Measurements from ENCODE around the gene PEX11B.

Gene PEX11B

GRCh38 chr1:145886816-145887215, 31.7 kb downstream of the PEX11B start:
- H2BK12ac ChIP-seq (ENCODE audit: low read length), result no peak overlapping the region

DNA sequence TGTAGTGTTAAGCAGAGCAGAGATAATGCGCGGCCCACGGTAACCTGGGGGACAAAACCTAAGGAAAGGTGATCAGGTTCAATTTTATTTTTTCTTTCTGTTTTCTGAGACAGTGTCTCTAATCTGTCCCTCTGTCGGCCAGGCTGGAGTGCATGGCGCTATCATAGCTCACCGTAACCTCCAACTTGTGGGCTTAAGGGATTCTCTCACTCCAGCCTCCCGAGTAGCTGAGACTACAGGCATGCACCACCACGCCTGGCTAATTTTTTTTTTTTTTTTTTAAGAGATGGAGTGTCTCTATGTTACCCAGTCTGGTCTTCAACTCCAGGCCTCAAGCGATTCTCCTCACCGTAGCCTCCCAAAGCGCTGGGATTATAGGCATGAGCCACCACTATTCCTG, 32.1 kb downstream of the PEX11B start:
- Histone ChIP-seq H3K27me3 (ENCODE audit: control insufficient read depth in 3 of 3, insufficient read depth in 3 of 3, low read depth in 1 of 3, low read length in 3 of 3) (peaks cover 0 to 41% (median 19%) of the 10 kb centered on the region in 3 experiments), H3K36me3 (replicated peaks in 1 of 2; ENCODE audit: control insufficient read depth in 2 of 2, insufficient read depth in 2 of 2, low read length in 2 of 2) (no peaks in the 10 kb centered on the region), H2BK12ac (ENCODE audit: low read length) (no peak overlapping the region), H3K27ac (replicated peaks; ENCODE audit: low read length) (no peak overlapping the region), H3K9me3 (replicated peaks in 1 of 2; ENCODE audit: control insufficient read depth in 2 of 2, insufficient read depth in 1 of 2, low read depth in 1 of 2, low read length in 2 of 2) (no peaks in the 10 kb centered on the region), H2BK5ac (ENCODE audit: low read length) (no peak overlapping the region), H2AK5ac (ENCODE audit: low read depth, low read length) (no peak overlapping the region), H3K18ac (ENCODE audit: low read length) (no peak overlapping the region), H3K4me1 (ENCODE audit: control insufficient read depth in 2 of 2, insufficient read depth in 1 of 2, low read depth in 1 of 2, low read length in 2 of 2) (peaks cover 0 to 4% of the 10 kb centered on the region in 2 donors), H2BK120ac (ENCODE audit: low read depth, low read length) (no peak overlapping the region), H4K91ac (ENCODE audit: low read depth, low read length, poor library complexity) (no peak overlapping the region), H3K4me3 (ENCODE audit: low read length in 2 of 2) (peak overlapping the region in 1 of 2 donors; percentile 57), H3K14ac (ENCODE audit: low read length) (no peak overlapping the region), H3K4me2 (ENCODE audit: insufficient read depth, low read length, poor library complexity, severe bottlenecking) (peak overlapping the region; percentile 46), H3K79me1 (ENCODE audit: low read depth, low read length) (no peaks in the 10 kb centered on the region), H3K9ac (ENCODE audit: low read depth, low read length, poor library complexity) (no peak overlapping the region), H4K8ac (ENCODE audit: low read depth, low read length) (no peak overlapping the region), H3K23ac (ENCODE audit: low read depth, low read length, poor library complexity) (no peak overlapping the region), H2AFZ (ENCODE audit: low read length) (peak overlapping the region; percentile 99), H2BK15ac (ENCODE audit: low read length) (no peak overlapping the region), H3K4ac (ENCODE audit: low read length) (no peak overlapping the region)
- DNase-seq (ENCODE audit: low spot score), result no peak
- no CpG with 5 or more reads among the region's 11 CpGs for WGBS, 2 donors (ENCODE audit: extremely low coverage in 2 of 2, insufficient read length in 2 of 2, insufficient replicate concordance in 1 of 2)

More at GRCh38 chr1:145886816-145887215, 31.7 kb downstream of the PEX11B start:
- no peaks in the 10 kb centered on the region for H3K79me1 ChIP-seq (ENCODE audit: low read depth, low read length)
- H4K91ac ChIP-seq (ENCODE audit: low read depth, low read length, poor library complexity), result no peak overlapping the region
- peaks cover 0 to 38% (median 19%) of the 10 kb centered on the region in 3 experiments for H3K27me3 ChIP-seq (ENCODE audit: control insufficient read depth in 3 of 3, insufficient read depth in 3 of 3, low read depth in 1 of 3, low read length in 3 of 3)
- DNase-seq (ENCODE audit: low spot score), result no peak
- H2BK5ac ChIP-seq (ENCODE audit: low read length), result no peak overlapping the region
- H2AK5ac ChIP-seq (ENCODE audit: low read depth, low read length), result no peak overlapping the region
- no peak overlapping the region for H4K8ac ChIP-seq (ENCODE audit: low read depth, low read length)
- H3K27ac ChIP-seq (replicated peaks; ENCODE audit: low read length), result no peak overlapping the region
- H3K4ac ChIP-seq (ENCODE audit: low read length), result no peak overlapping the region
- H2BK15ac ChIP-seq (ENCODE audit: low read length), result no peak overlapping the region
- no peak overlapping the region for H2AFZ ChIP-seq (ENCODE audit: low read length)
- no peak overlapping the region for H3K9ac ChIP-seq (ENCODE audit: low read depth, low read length, poor library complexity)
- H3K4me3 ChIP-seq (ENCODE audit: low read length in 2 of 2), result no peak overlapping the region
- H3K4me2 ChIP-seq (ENCODE audit: insufficient read depth, low read length, poor library complexity, severe bottlenecking), result no peak overlapping the region
- H2BK120ac ChIP-seq (ENCODE audit: low read depth, low read length), result no peak overlapping the region
- H3K9me3 ChIP-seq (replicated peaks in 1 of 2; ENCODE audit: control insufficient read depth in 2 of 2, insufficient read depth in 1 of 2, low read depth in 1 of 2, low read length in 2 of 2), result no peaks in the 10 kb centered on the region
- no peak overlapping the region for H3K14ac ChIP-seq (ENCODE audit: low read length)
- no peak overlapping the region for H3K18ac ChIP-seq (ENCODE audit: low read length)
- H3K23ac ChIP-seq (ENCODE audit: low read depth, low read length, poor library complexity), result no peak overlapping the region
- no peaks in the 10 kb centered on the region for H3K36me3 ChIP-seq (replicated peaks in 1 of 2; ENCODE audit: control insufficient read depth in 2 of 2, insufficient read depth in 2 of 2, low read length in 2 of 2)
- WGBS, 2 donors (ENCODE audit: extremely low coverage in 2 of 2, insufficient read length in 2 of 2, insufficient replicate concordance in 1 of 2), result no CpG with 5 or more reads among the region's 8 CpGs
- peaks cover 0 to 4% of the 10 kb centered on the region in 2 donors for H3K4me1 ChIP-seq (ENCODE audit: control insufficient read depth in 2 of 2, insufficient read depth in 1 of 2, low read depth in 1 of 2, low read length in 2 of 2)

DNA sequence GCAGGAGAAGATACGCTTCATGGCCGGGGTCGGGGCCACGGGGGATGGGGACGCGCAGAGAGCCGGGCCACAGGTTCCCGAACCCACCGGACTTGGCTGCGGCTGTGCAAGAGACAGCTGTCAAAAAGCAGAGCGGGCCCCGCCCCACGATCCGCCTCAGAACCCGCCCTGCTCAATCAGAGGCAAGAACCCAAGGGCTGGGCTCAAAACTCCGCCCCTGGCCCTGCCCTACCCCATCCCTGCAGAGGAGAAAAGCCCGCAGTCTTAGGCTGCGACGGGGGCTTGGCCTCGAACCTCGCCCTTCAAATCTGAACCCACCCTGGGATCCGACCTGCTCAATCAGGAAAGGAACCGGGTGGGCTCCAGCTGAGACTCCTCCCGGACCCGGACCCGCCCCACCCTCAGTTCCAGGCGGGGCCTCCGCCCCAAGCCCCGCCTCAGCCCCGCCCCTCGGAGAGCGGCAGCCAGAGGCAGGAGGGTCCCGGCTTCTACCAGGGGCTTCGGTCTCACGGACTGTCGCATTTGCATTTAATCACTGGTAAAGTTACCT, 32.7 kb downstream of the PEX11B start, which contains the start of gene ANKRD35:
Gene ANKRD35, minus strand, starts transcription at position 129 of the 550 bp plus-strand sequence. Its CDS starts 108 bp downstream, at position 21.
- no peak within 1 kb of the TSS for H4K8ac ChIP-seq (ENCODE audit: low read depth, low read length)
- H3K27ac ChIP-seq (replicated peaks; ENCODE audit: low read length), result no peak within 1 kb of the TSS
- H4K91ac ChIP-seq (ENCODE audit: low read depth, low read length, poor library complexity), result no peak within 1 kb of the TSS
- peak within 1 kb of the TSS; percentile 57 to 83 for H3K4me3 ChIP-seq (ENCODE audit: low read length in 2 of 2)
- peak within 1 kb of the TSS; percentile 20 for H3K18ac ChIP-seq (ENCODE audit: low read length)
- H3K9ac ChIP-seq (ENCODE audit: low read depth, low read length, poor library complexity), result no peak within 1 kb of the TSS
- peak; percentile 75 for DNase-seq (ENCODE audit: low spot score)
- H2AFZ ChIP-seq (ENCODE audit: low read length), result peak within 1 kb of the TSS; percentile 99
- peaks cover 0 to 2% of the 10 kb centered on the region in 2 donors for H3K4me1 ChIP-seq (ENCODE audit: control insufficient read depth in 2 of 2, insufficient read depth in 1 of 2, low read depth in 1 of 2, low read length in 2 of 2)
- no peak within 1 kb of the TSS for H3K14ac ChIP-seq (ENCODE audit: low read length)
- H3K79me1 ChIP-seq (ENCODE audit: low read depth, low read length), result no peaks in the 10 kb centered on the region
- H2BK5ac ChIP-seq (ENCODE audit: low read length), result no peak within 1 kb of the TSS
- no peaks in the 10 kb centered on the region for H3K9me3 ChIP-seq (replicated peaks in 1 of 2; ENCODE audit: control insufficient read depth in 2 of 2, insufficient read depth in 1 of 2, low read depth in 1 of 2, low read length in 2 of 2)
- H2AK5ac ChIP-seq (ENCODE audit: low read depth, low read length), result no peak within 1 kb of the TSS
- no peak within 1 kb of the TSS for H3K4ac ChIP-seq (ENCODE audit: low read length)
- H3K27me3 ChIP-seq (ENCODE audit: control insufficient read depth in 3 of 3, insufficient read depth in 3 of 3, low read depth in 1 of 3, low read length in 3 of 3), result peaks cover 0 to 44% (median 19%) of the 10 kb centered on the region in 3 experiments
- no peak within 1 kb of the TSS for H2BK120ac ChIP-seq (ENCODE audit: low read depth, low read length)
- no peak within 1 kb of the TSS for H2BK15ac ChIP-seq (ENCODE audit: low read length)
- no peak within 1 kb of the TSS for H2BK12ac ChIP-seq (ENCODE audit: low read length)
- H3K36me3 ChIP-seq (replicated peaks in 1 of 2; ENCODE audit: control insufficient read depth in 2 of 2, insufficient read depth in 2 of 2, low read length in 2 of 2), result no peaks in the 10 kb centered on the region
- no peak within 1 kb of the TSS for H3K23ac ChIP-seq (ENCODE audit: low read depth, low read length, poor library complexity)
- no CpG with 5 or more reads among the region's 36 CpGs for WGBS, 2 donors (ENCODE audit: extremely low coverage in 2 of 2, insufficient read length in 2 of 2, insufficient replicate concordance in 1 of 2)
- peak within 1 kb of the TSS; percentile 46 for H3K4me2 ChIP-seq (ENCODE audit: insufficient read depth, low read length, poor library complexity, severe bottlenecking)

DNA sequence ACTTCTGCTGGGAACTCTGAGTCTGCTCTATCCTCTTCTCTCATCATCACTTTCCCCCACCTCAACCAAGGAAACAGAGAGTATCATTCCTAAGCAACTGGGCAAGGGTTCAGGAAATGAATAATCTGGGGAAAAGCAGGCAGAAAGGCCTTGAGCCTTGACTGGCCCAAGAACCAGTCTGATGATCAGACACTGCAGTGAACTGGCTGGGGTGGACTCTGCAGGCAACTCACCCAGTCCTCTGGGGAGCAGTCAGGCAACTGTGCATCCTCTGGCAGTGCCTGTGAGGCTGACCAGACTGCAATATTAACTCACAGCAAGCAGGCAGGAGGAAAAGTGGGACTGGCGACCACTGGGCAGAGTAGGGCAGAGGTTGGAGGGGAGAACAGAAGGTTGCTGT, 33.8 kb downstream of the PEX11B start:
- H2AK5ac ChIP-seq (ENCODE audit: low read depth, low read length), result no peak overlapping the region
- H3K9me3 ChIP-seq (replicated peaks in 1 of 2; ENCODE audit: control insufficient read depth in 2 of 2, insufficient read depth in 1 of 2, low read depth in 1 of 2, low read length in 2 of 2), result no peaks in the 10 kb centered on the region
- H2BK12ac ChIP-seq (ENCODE audit: low read length), result no peak overlapping the region
- no peak overlapping the region for H2BK120ac ChIP-seq (ENCODE audit: low read depth, low read length)
- DNase-seq (ENCODE audit: low spot score), result no peak
- H3K9ac ChIP-seq (ENCODE audit: low read depth, low read length, poor library complexity), result no peak overlapping the region
- no peak overlapping the region for H3K4ac ChIP-seq (ENCODE audit: low read length)
- peaks cover 3 to 4% of the 10 kb centered on the region in 2 donors for H3K4me1 ChIP-seq (ENCODE audit: control insufficient read depth in 2 of 2, insufficient read depth in 1 of 2, low read depth in 1 of 2, low read length in 2 of 2)
- no peaks in the 10 kb centered on the region for H3K36me3 ChIP-seq (replicated peaks in 1 of 2; ENCODE audit: control insufficient read depth in 2 of 2, insufficient read depth in 2 of 2, low read length in 2 of 2)
- no peak overlapping the region for H2BK15ac ChIP-seq (ENCODE audit: low read length)
- no peak overlapping the region for H3K4me3 ChIP-seq (ENCODE audit: low read length in 2 of 2)
- no peak overlapping the region for H2BK5ac ChIP-seq (ENCODE audit: low read length)
- peaks cover 0 to 44% (median 19%) of the 10 kb centered on the region in 3 experiments for H3K27me3 ChIP-seq (ENCODE audit: control insufficient read depth in 3 of 3, insufficient read depth in 3 of 3, low read depth in 1 of 3, low read length in 3 of 3)
- no peak overlapping the region for H3K23ac ChIP-seq (ENCODE audit: low read depth, low read length, poor library complexity)
- no peak overlapping the region for H4K8ac ChIP-seq (ENCODE audit: low read depth, low read length)
- no peak overlapping the region for H3K18ac ChIP-seq (ENCODE audit: low read length)
- H2AFZ ChIP-seq (ENCODE audit: low read length), result no peak overlapping the region
- H3K27ac ChIP-seq (replicated peaks; ENCODE audit: low read length), result no peak overlapping the region
- H3K79me1 ChIP-seq (ENCODE audit: low read depth, low read length), result no peaks in the 10 kb centered on the region
- H3K14ac ChIP-seq (ENCODE audit: low read length), result no peak overlapping the region
- WGBS, 2 donors (ENCODE audit: extremely low coverage in 2 of 2, insufficient read length in 2 of 2, insufficient replicate concordance in 1 of 2), result no CpG with 5 or more reads among the region's 1 CpG
- H3K4me2 ChIP-seq (ENCODE audit: insufficient read depth, low read length, poor library complexity, severe bottlenecking), result no peak overlapping the region
- no peak overlapping the region for H4K91ac ChIP-seq (ENCODE audit: low read depth, low read length, poor library complexity)

Measured in neuronal stem cell (in vitro differentiated cells).